Spleen (tissue), 7 donors: ENCODE measurements around the gene AMOTL1.

Experiments
- POLR2A ChIP-seq, 3 donors: fragments of 450-650 bp; IDR thresholded peaks; one replicate each; pipeline ENCODE4 v1.5.1; 2017; ENCODE audit warnings: antibody characterized with exemption in 3 of 3, mild to moderate bottlenecking in 1 of 3
- POLR2AphosphoS5 ChIP-seq, 3 donors: sonication (generic); formaldehyde crosslinking; IDR thresholded peaks; one replicate each; pipeline ENCODE4 v1.5.1; 2017; ENCODE audit warnings: antibody characterized with exemption in 3 of 3
- TF ChIP-seq, protein P1 (sequence below), 11 experiments: fragments of 200-600 bp in 7 of 11; fragments of 450-650 bp in 4 of 11; sonication (generic) in 4 of 11; IDR thresholded peaks in 8 of 11; conservative IDR thresholded peaks in 3 of 11; 1 replicate in 7 of 11; 2 replicates in 4 of 11; pipeline versions ENCODE4 v1.4.0 to v1.8.0; 2016 to 2021; ENCODE audit warnings: antibody characterized with exemption in 11 of 11, inconsistent platforms in 4 of 11, mild to moderate bottlenecking in 1 of 11
- donor health status: DM: no; HTN: no; CAD: no; lungs with moderate emphysema.
- donor health status: DM: no; HTN: no; CAD: no.
- donor health status: DM: no; HTN: no; CAD: no.

DNA sequence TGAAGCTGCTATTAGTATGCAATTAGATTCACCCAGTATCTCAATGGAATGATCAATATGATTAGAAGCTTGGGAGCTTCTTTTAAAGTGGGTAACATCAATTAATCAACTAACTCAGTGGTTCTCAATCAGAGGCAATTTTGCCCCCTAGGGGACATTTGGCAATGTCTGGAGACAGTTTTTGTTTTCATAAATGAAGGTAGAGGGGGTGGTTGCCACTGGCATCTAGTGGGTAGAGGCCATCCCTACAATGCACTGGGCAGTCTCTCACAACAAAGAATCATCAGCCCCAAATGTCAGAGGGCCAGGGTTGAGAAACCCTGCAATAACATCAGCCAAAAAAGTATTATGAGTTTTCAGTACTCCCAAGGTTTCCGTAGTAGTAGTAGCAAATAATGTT, 5.9 kb upstream of the AMOTL1 start:
- no peak for TF ChIP-seq POLR2A (IDR thresholded peaks at IDR 0.05)
- TF ChIP-seq, protein P1, sequence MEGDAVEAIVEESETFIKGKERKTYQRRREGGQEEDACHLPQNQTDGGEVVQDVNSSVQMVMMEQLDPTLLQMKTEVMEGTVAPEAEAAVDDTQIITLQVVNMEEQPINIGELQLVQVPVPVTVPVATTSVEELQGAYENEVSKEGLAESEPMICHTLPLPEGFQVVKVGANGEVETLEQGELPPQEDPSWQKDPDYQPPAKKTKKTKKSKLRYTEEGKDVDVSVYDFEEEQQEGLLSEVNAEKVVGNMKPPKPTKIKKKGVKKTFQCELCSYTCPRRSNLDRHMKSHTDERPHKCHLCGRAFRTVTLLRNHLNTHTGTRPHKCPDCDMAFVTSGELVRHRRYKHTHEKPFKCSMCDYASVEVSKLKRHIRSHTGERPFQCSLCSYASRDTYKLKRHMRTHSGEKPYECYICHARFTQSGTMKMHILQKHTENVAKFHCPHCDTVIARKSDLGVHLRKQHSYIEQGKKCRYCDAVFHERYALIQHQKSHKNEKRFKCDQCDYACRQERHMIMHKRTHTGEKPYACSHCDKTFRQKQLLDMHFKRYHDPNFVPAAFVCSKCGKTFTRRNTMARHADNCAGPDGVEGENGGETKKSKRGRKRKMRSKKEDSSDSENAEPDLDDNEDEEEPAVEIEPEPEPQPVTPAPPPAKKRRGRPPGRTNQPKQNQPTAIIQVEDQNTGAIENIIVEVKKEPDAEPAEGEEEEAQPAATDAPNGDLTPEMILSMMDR (IDR thresholded peaks at IDR 0.05 in 8 of 11, conservative IDR thresholded peaks at IDR 0.05 in 3 of 11), result peak in 8 of 11 experiments; percentile 28 to 53 (median 46)
- no peak for TF ChIP-seq POLR2AphosphoS5 (IDR thresholded peaks at IDR 0.05)
